GM18511 (cell line): ENCODE results near the gene STEAP3.

Source experiments
- ATAC-seq: cut with Tn5 transposase; IDR thresholded peaks from one replicate; pipeline ENCODE4 v1.9.1; 2021; ENCODE audit warnings: mild to moderate bottlenecking, moderate library complexity; ENCODE audit not compliant: unreplicated experiment

Gene STEAP3

GRCh38 chr2:119197529-119198239, 25.9 kb upstream of the STEAP3 start:
- ATAC-seq = no peak

GRCh38 chr2:119198240-119198840, 25.3 kb upstream of the STEAP3 start:
- no peak for ATAC-seq

- ATAC-seq = no peak
These were observed 21.8 kb upstream of the STEAP3 start for GRCh38 chr2:119201815-119202214.

GRCh38 chr2:119202610-119203310, 20.9 kb upstream of the STEAP3 start:
- no peak for ATAC-seq

GRCh38 chr2:119204525-119204924, 19.1 kb upstream of the STEAP3 start:
- no peak for ATAC-seq

DNA sequence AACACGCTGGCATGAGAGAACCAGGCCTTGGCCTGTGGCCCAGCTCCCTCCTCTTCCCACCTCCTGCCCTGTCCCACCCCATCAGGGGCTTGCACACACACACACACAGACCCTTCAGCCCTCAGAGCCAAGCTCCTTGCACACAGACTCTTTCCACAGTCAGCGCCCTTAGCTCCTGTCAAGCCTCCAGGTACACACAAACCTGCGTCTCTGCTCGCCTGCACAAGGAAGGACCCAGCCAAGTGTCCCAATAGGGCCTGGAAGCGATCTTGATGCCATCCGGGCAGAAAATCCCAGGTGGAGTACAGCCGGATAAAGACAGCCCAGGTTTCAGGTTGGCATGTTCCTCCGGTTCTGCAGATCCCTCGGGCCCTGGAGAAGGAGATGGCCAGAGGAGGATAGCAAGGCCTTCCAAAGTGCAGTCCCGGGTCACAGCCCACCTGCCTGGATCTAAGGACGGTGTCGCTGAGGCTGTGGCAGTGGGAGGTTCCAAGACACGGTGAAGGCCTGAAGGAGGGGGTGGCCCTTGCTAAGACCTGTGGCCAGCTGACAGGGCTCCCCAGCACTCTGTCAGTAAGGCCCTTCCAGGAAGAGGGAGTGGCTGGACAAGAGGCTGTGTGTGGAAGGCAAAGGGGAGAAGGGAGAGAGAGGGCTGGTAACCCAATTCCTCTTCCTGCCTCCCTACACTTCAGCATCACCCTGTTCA, 18.5 kb upstream of the STEAP3 start:
- ATAC-seq = no peak

DNA sequence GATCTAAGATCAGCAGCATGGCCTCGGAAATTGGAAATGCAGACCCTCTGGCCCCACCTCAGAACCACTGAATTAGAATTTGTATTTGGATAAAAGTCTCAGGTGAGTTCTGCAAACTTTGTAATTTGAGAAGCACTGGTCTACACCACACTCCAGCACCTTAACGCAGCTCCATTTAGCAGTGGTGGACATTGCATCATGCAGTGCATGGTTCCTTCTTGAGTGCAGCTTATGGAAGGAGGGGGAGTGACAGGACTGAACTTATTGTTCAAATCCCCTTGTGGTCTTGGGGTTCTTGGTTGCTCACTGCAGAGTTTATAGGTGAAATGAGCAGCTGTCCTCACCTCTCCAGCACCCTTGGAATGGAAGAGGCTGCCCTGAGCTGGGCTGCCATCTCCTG, 17.4 kb upstream of the STEAP3 start:
- no peak for ATAC-seq

GRCh38 chr2:119207447-119207846, 16.2 kb upstream of the STEAP3 start:
- no peak for ATAC-seq

DNA sequence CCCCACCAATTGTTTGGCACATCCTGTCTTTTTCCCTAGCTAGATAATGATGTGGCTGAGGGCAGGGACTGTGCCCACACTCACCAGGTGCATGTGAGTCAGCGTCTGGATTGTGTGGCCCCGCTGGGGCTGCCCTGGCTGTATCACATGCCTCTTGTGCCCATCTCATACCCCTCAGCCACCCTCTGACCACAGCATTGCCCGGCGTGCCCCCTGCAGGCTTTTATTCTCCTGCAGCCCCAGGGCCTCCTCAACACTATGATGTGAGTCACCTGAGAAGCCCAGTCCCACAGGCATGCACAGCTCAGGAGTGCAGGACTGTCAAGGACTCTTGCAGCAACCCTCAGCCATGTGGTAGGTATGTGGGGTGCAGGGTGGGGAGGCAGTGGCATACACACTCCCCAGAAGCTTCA, 14.8 kb upstream of the STEAP3 start:
- no peak for ATAC-seq

DNA sequence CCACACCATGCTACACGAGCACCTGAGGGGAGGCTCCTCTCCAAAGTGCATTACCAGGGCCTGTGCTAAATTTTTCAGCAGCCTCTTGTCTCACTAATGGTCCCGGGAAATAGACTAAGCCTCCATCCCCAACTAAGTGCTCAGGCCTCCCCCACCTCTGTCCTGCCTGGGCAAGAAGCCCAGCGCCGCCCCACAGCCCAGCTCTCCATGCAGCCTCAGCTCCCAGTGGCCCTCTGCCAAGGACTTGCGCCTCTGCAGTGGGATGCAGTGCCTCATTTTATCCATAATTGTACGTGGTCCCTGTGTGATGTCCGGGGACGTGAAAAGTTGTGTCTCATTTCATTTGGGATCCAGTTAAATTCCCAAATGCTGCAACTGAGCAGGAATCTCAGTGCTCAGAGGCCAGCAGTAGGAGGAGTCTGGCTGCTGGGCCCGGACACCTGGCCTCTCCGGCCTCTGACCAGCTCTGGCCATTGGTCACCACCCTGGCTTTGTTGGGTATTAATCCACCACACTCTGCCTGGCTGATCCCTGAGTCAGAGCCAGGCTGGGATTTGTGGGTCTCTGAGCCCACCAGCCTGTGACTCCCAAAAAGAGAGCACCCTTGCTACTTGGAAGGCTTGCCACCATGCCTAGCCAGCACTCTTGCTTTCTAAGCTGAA, 11.4 kb upstream of the STEAP3 start:
- ATAC-seq = no peak

- no peak for ATAC-seq
These were observed 9.1 kb upstream of the STEAP3 start for GRCh38 chr2:119214453-119215037.

DNA sequence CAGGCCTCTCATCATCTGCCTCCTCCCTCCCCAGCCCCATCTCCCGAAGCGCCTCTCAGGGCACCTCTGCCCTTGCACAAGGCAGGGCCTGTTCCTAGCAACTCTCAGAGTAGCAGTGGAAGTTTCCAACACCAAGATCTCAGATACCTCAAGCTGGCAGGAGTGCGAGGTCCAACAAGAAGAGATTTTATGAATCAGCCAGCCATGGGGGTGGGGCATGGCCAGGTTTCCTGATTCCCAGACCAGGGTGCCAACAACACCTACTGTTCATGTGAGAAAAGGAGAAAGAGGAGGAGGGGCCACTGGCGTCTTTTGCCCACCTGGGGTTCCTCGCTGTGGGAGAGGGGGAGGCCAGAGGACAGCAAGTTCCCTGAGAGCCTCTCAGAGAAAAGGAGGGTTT, 6.6 kb upstream of the STEAP3 start:
- no peak for ATAC-seq

DNA sequence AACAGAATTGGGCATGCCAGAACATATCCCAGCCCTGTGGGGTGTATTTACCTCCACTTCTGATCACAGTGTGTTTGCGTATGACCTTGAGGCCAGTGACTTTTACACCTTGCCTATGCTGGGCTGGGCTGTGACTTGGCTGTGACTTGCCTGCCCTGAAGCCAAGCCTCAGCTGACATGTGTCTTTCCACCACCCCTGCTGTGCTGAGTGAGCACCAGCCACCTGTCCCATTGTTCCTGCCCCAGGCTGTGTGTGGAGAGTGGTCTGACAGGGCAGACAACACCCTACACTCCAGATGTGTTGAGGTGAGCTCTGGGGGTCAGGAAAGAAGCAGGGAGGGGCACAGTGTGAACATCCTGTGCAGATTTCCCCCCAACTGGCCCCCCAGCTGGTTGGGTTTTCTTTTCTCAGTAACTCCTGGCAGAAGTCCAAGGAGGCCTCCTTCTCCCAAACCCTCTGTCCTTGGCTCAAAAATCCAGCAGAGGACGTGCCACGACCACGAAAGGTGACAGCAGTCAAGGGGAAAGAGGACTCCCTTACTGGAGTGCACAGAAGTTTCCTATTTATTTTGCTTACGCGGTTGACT, 5.1 kb upstream of the STEAP3 start:
- peak; percentile 41 for ATAC-seq

- ATAC-seq = no peak
These were observed 3.8 kb upstream of the STEAP3 start for GRCh38 chr2:119219873-119220272.

DNA sequence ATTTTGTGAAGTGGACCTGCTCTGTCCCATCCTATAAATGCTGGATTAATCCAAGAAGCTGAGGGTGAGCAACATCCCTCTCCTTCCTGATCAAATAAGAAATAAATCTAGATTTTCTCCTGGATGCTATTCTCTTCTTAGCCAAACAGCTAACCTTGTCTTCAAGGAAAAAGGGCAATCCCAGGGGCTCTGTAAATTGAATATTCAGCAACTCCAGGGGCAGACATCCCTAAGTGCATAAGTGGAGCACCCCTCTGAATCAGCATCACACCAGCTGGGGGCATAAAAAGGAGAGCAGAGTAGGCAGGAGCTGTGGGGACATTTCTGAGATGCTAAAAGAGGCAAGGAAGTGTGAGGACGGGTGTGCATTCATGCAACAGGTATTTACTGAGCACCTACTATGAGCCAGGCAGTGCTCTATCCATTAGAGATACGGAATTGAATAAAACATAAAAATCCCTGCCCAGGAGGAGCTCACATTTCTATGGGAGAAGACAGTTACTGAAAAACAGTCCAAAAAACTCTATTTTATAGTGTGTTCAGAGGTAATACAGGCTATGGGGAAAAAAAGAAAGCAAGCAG, 2.8 kb upstream of the STEAP3 start:
- ATAC-seq = no peak

DNA sequence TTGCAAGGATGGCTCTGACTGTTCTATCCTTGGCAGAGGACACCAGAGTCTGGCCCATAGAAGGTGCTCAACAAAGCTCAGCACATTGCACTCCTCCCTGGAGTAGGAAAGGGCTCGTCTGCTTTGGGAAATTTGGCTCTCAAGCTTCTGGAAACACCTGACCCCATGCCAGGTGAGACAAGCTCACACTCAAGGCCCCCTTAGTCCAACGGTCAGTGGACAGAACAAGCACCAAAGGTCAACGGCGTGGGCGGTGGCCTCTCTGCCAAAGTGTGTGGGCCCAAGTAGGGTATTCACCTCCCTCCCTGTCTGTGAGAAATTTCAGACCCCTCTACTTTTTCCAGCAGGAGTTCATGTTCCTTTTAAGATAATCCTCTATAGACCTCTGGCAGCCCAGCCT, 2.0 kb upstream of the STEAP3 start:
- ATAC-seq = no peak

DNA sequence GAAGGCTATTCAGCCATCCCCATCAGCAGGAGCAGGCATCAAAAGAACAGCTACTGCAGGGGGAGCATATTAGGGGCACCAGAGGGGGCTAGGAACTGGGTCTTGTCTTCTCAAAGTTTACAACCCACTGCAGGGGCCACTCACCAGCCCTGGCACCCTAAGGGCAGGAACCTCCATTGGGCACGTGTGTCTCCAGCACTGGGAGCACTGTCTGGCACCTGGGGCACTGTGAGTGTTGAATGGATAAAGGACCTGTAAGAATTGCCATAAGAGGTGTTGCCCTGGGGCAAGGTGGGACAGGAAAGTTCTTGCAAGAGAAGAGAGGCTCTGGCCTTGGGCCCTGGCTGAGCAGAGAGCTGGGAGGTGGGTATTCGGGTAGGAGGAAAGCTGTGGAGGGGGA, 1.4 kb upstream of the STEAP3 start:
- no peak for ATAC-seq

GRCh38 chr2:119222863-119223520, 642 bp upstream of the STEAP3 start:
- ATAC-seq = no peak

DNA sequence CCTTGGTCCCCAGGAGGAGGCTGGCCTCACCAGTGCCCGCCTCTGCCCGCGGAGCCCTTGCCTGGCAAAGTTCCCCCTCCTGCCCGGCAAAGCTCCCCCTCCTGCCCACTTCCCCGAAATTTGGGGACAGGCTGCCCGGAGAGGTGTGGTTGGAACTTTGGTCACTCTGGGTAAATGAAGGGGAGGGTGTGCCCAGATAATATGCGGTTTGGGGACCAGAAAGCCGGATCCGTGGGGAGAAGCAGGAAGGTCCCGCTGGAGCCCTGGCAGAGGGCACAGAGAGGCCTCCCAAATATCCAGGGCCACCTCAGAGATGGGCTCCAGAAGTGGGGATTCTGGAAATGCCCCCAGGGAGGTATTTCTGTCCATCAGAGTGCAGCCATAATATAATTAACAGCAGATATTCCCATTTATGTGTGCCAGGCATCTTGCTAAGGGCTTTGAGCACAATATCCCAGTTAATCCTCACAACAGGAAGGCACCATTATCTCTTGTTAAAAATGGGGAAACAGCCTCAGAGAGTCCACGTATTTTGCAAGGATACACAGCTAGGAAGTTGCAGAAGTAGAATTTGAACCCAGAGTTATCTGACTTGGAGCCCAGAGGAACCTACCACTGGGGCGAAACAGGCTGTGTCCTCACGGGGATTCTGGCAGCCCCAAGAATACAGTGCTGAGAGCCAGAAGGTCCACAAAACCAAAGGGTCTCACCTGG, 914 bp downstream of the STEAP3 start:
- ATAC-seq = no peak
